ENCODE data around the gene GNAZ.
A peak's percentile ranks its signal among the peaks of the same experiment; 100 is the strongest.
"Not testable (repeated sequence)": the region's sequence is repeated elsewhere in the genome, so short reads cannot be mapped to it uniquely, and the experiment has no call there.

GNAZ gene

DNA sequence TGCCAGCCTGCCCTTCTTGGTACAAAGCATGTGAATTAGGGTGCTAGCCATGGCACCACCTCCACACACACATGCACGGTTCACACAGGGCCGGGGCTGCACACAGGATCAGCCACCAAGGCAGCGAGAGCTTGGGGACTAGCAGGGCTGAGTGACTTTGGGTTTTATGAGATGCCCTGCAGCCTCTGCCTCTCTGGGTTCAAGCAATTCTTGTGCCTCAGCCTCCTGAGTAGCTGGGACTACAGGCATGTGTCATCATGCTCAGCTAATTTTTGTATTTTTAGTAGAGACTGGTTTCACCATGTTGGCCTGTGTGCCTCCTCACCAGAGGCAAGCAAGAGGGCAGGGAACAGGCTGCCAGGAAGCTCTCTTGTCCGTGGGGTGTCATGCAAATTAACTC lies 66.7 kb downstream of the GNAZ start:
- DNase-seq; intact Hi-C loops (cut with DNase I): not testable (repeated sequence)

DNA sequence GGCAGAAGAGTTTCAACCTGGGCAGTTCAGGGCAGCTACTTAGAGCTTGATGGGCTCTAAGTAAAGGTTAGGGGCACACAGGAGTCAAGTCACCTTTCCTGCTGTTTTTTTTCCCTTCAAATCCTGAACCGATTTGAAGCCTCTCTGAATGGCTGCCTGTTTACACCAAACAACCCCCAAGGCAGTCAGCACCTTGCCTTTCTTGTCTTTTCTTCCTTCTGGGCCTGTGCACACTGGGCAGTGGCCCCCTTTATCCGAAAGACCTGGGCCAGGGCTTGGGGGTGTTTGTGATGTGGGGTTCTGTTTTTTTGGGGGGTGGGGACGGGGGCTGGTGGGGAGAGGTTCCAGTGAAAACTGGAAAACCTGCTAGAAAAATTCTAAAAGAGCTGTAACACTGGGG lies 67.1 kb downstream of the GNAZ start:
- no peak for DNase-seq
- intact Hi-C loops (cut with DNase I), result no loop called here

DNA sequence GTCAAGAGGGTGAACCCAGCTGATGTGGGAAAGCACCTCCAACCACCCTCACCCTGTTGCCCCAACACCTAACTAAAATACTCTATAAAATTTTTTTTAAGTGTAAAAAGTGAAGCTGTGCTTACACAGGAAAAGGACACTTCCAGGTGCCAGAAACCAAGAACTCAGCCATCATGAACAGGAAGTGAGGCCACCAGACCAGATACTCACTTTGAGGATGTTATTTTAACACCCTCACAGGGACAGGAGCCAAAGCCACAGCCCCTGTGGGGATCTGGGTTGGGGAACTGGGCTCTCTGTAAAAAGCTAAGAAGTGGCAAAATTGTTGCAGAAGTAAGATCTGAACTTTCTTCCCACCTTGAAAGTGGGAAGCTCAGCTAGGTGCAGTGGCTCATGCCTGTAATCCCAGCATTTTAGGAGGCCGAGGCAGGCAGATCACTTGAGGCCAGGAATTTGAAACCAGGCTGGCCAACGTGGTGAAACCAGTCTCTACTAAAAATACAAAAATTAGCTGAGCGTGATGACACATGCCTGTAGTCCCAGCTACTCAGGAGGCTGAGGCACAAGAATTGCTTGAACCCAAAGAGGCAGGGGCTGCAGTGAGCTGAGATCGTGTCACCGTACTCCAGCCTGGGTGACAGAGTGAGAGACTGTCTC lies 67.7 kb downstream of the GNAZ start:
- intact Hi-C loops (cut with DNase I), result no loop called here
- peak in 6 of 42 donors; percentile 25 to 39 (median 35) for DNase-seq

GRCh38 chr22:23138584-23139435 lies 68.5 kb downstream of the GNAZ start:
- no peak for DNase-seq
- intact Hi-C loops (cut with DNase I), result no loop called here

GRCh38 chr22:23140385-23140784 lies 70.1 kb downstream of the GNAZ start:
- no peak for DNase-seq
- intact Hi-C loops (cut with DNase I), result no loop called here

DNA sequence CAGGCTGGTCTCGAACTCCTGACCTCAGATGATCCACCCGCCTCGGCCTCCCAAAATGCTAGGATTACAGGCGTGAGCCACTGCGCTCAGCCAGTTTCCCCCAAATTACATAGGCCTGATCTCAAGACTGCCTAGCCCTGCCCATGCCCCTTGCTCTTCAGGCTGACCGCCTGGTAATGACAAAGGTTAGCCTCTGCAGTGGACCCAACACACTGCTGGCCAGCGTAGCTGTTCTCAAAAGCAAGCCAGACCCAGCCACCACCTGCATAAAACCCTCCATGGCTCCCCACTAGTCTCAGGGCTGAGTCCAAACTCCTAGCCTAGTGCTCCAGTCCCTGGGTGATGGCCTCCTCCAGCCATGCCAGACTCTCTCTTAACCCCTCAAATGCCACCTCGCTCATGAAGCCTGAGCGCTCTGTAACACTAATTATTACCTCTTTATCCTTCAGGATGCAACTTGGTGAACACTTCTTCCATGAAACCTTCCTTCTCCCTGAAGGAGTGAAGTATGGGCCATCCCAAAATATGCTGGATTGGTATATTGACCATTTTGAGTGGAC lies 72.3 kb downstream of the GNAZ start:
- peak in 1 of 42 donors; percentile 5 for DNase-seq
- intact Hi-C loops (cut with DNase I), result loop anchor here (2.0 kb wide), 1 partner anchor 72 kb away; the partner anchor contains the start of gene GNAZ

DNA sequence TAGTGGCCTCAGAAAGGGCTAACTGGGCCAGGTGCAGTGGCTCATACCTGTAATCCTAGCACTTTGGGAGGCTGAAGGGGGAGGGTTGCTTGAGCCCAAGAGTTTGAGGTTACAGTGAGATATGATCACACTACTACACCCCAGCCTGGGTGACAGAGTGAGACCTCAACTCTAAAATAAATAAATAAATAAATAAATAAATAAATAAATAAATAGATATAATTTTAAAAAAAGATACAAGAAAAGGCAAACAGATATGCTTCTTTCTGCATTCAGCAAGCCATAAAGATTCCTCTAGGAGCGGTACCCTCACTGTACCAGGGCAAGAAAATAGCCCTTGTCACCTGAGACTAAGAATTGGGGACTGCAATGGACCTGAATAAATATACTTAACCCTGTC lies 72.8 kb downstream of the GNAZ start:
- DNase-seq, result no peak
- intact Hi-C loops (cut with DNase I), result loop anchor here (2.0 kb wide), 1 partner anchor 72 kb away; the partner anchor contains the start of gene GNAZ

GRCh38 chr22:23144432-23144831 lies 74.1 kb downstream of the GNAZ start:
- intact Hi-C loops (cut with DNase I), result no loop called here
- DNase-seq, result no peak

- peak; percentile 91 to 100 (median 98) for DNase-seq
- intact Hi-C loops (cut with DNase I), result no loop called here
These were observed 74.9 kb downstream of the GNAZ start, which contains the start of gene RAB36 for GRCh38 chr22:23144932-23145877. Gene RAB36 (plus strand): TSS chr22:23145477. CDS start chr22:23146617, 1,140 bp downstream.

GRCh38 chr22:23145878-23146470 lies 75.7 kb downstream of the GNAZ start:
- intact Hi-C loops (cut with DNase I), result no loop called here
- DNase-seq, result no peak

DNA sequence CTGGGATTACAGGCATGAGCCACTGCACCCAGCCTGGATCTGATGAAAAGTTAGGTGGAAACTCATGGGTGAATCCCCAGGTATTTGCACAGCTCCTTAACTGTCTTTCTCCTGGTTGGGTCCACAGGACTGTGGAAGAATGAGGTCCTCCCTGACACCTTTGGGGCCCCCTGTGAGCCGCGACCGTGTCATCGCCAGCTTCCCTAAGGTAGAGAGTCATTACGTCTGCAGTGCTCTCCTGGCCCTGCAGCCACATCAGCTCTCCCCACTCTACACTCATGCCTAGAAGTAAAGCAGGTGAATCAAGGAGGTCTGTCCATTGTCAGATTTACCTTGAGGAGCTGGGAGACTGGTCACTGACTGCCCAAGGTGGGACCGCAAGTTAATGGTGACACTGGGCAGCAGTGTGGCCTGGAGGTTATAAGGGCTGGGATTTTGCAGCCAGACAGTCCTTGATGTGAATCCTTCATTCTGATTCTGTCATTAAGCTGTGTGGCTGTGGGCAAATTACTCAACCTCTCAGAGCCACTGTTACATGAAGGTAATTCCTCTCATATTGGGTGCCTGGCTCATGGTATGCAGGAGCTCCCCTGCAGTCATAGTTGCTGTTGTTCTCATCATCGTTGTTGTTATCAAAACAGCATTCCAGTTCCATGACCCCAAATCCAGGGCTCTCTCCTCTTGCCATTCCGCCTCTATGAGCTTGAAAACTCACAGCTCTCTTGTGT lies 76.3 kb downstream of the GNAZ start:
- no peak for DNase-seq
- intact Hi-C loops (cut with DNase I), result no loop called here

GRCh38 chr22:23147617-23148387 lies 77.5 kb downstream of the GNAZ start:
- DNase-seq, result no peak
- intact Hi-C loops (cut with DNase I), result no loop called here

- DNase-seq, result no peak
- intact Hi-C loops (cut with DNase I), result no loop called here
These were observed 79.5 kb downstream of the GNAZ start for GRCh38 chr22:23149743-23150238.

- DNase-seq, result no peak
These were observed 80.4 kb downstream of the GNAZ start for GRCh38 chr22:23150762-23151161.

GRCh38 chr22:23151827-23152226 lies 81.5 kb downstream of the GNAZ start:
- intact Hi-C loops (cut with DNase I), result no loop called here
- no peak for DNase-seq

More at GRCh38 chr22:23150762-23151161, 80.4 kb downstream of the GNAZ start:
- intact Hi-C loops (cut with DNase I), result no loop called here

DNA sequence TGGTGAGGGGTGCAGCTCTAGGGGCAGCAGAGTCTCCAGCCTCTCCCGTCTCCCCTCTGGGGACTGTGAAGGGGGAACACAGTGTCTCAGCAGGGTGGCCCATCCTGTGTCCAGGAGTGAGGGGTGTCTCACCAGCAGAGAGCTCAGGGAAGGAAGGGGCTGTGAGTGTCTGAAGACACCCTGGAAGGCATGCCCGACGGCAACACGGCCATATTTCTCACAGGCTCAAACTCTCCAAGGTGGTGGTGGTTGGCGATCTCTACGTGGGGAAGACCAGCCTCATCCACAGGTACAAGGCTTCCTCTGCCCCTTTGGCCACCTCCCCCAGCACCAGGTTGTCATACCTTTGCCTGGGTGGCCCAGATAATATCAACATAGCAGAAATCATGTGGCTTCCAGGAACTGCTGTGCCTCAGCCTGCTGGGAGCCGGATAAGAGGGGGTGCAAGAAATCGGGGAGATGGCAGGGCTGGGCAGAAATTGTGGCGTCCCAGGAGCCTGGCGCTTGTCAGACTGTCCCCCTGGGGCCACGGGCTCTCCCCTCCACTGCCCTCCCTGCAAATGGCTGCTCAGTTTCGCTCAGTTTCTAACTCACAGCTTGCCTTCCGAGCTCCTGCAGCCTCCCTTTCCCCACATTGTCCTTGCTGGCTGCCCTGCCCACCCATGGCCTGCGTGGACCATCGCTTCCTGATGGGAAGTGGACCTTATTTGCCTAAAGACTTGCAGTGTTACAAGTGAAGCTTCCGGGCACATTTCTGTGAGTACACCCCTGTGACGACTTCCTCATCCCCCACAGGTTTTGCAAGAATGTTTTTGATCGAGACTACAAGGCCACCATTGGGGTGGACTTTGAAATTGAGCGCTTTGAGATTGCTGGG lies 82.2 kb downstream of the GNAZ start:
- intact Hi-C loops (cut with DNase I), result no loop called here
- no peak for DNase-seq
